ENCODE measurements around the gene SURF1.

DNA sequence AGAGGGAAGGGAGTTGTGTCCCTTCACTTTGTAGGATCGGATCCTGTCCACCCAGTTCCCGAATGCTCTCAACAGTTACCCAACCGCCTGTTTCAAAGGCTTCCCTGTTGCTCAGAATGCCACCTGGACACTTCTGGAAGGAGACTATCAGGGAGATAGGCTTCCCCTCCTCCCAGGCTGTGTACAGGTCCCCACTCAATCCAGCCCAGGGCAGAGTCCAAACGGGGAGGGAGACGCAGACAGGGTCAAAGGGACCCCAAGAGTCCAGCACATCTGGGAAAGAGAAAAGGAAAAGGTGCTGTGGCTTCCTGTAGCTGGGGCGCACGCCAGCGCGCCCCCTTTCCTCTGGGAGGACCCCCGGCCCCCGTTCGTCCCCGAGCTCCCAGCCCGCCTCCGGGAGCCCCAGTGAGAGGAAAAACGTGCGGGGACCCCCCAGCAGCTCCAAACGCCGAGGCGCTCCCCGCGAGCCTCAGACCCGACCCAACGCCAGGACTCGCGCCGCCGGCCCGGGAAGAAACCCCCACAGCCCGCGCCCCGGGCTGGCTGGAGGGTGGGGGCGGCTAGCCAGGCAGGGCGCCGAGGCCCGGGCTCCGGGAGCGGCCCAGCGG, 18.9 kb upstream of the SURF1 start:
- TF ChIP-seq, protein P1, sequence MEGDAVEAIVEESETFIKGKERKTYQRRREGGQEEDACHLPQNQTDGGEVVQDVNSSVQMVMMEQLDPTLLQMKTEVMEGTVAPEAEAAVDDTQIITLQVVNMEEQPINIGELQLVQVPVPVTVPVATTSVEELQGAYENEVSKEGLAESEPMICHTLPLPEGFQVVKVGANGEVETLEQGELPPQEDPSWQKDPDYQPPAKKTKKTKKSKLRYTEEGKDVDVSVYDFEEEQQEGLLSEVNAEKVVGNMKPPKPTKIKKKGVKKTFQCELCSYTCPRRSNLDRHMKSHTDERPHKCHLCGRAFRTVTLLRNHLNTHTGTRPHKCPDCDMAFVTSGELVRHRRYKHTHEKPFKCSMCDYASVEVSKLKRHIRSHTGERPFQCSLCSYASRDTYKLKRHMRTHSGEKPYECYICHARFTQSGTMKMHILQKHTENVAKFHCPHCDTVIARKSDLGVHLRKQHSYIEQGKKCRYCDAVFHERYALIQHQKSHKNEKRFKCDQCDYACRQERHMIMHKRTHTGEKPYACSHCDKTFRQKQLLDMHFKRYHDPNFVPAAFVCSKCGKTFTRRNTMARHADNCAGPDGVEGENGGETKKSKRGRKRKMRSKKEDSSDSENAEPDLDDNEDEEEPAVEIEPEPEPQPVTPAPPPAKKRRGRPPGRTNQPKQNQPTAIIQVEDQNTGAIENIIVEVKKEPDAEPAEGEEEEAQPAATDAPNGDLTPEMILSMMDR (conservative IDR thresholded peaks at IDR 0.05; ENCODE audit: low read depth, low read length), result no peak; the same call in 1 of the 2 replicates
- no peak for TF ChIP-seq EZH2 (IDR thresholded peaks at IDR 0.05; ENCODE audit: low read length, unreplicated experiment)
- TF ChIP-seq EZH2phosphoT487 (IDR thresholded peaks at IDR 0.05; ENCODE audit: borderline replicate concordance, low read length), result no peak
